GM21528 (cell line): ENCODE data around the gene SLC39A7.

Experiments
- ATAC-seq: cut with Tn5 transposase; IDR thresholded peaks from one replicate; pipeline ENCODE4 v1.9.1; 2021; ENCODE audit warnings: mild to moderate bottlenecking, moderate library complexity; ENCODE audit not compliant: unreplicated experiment, low FRiP score

The SLC39A7 gene

GRCh38 chr6:33169291-33170175 lies 31.1 kb upstream of the SLC39A7 start:
- ATAC-seq: no peak

- ATAC-seq: no peak
These were observed 30.3 kb upstream of the SLC39A7 start for GRCh38 chr6:33170176-33171015.

- ATAC-seq: no peak
These were observed 29.4 kb upstream of the SLC39A7 start for GRCh38 chr6:33171016-33171879.

DNA sequence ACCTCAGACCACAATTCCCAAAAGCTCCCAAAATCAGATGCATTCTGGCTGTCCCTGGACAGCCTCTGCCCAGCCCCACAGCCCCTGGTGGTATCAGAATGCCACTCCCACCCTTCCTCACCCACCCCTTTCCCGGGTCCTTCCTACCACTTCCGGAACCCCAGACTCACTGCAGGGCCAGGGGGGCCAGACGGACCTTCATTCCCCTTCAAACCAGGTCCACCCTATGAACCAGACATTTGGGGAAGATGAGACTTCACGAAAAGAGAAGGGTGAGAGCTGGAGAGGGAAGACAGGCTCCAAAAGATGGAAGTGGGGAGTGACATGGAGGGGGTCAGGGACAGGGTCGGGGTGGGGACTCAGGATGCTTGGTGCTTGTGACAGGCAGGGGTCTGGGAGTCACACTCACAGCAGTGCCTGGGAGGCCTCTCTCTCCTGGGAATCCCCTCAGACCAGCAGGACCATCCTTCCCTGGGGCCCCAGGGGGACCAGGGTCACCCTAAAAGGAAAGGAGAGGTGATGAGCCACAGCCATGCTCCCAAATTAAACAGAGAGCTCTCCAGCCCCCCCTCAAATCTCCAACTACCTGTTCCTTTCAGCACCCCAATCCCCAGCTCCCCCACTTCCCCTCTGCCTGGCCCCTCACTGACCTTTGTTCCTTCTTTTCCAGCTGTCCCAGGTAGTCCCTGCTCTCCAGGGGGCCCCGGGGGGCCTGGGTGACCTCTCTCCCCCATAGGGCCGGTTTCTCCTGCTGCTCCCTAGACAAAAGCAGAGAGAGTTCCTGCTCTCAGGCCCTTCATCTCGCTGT lies 28.6 kb upstream of the SLC39A7 start:
- ATAC-seq: no peak

DNA sequence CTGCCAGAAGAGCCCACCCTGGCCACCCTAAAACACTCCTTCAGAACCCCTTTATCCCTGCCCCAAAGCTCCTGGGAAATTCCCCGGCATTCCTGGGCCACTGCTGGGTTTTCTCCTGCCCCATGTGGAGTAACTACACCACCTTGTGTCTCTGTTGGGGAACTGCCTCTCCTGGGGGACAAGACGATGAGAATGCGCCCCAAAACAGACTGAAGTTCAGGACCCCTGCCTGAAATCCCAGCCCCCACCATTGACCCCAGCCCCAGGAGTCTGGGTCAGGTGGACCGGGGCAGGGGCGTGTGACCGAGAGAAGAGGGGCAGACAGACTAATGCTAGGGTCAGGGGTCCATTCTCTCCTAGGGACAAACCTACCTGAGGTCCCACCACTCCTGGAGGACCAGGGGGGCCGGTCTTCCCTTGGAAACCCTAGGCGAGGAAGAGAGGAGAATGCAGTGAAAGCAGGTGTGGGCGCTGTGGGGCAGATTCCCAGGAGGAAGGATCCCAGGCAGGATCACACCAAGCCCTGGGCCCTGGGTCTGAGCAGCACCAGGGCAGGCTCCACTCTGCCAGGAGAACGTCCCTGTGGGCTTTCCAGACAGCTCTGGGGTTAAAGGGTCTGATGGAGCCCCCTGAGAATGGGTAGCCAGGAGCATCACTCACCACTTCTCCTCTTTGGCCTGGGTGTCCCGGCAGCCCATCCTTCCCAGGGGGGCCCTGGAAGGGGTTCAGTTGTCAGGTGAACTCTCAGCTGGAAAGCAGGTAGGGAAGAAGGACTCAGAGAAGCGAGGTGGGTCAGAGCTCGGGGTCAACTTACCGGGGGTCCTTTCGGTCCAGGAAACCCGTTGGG lies 27.8 kb upstream of the SLC39A7 start:
- no peak for ATAC-seq

GRCh38 chr6:33173535-33174180 lies 27.0 kb upstream of the SLC39A7 start:
- ATAC-seq: no peak

- no peak for ATAC-seq
These were observed 25.9 kb upstream of the SLC39A7 start for GRCh38 chr6:33174784-33175183.

DNA sequence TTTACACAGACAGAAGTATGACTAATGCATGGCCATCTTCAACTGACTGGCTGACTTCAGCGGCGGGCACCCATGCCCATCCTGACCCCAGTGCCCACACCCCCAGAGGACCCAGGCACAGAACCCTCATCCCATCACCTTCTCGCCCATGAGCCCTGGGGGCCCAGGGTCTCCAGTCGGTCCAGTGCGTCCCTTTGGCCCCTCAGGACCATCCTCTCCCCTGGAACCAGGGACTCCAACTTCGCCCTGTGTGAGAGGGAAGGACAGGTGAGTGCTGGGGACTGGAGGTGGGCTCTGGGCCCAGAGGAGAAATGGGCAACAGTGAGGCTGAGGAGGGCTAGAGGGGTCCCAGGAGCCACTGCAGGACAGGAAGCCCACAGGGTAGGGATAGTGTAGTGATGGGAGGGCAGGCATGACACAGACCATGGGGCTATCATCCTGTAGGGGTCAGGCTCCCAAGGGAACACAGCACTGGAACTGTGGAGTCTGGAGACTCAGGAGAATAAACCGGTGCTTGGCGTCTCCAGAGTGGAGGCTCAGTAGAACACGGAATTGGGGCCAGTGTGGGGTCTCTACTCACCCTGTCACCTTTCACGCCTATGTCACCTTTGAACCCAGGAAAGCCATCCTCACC lies 25.1 kb upstream of the SLC39A7 start:
- no peak for ATAC-seq

DNA sequence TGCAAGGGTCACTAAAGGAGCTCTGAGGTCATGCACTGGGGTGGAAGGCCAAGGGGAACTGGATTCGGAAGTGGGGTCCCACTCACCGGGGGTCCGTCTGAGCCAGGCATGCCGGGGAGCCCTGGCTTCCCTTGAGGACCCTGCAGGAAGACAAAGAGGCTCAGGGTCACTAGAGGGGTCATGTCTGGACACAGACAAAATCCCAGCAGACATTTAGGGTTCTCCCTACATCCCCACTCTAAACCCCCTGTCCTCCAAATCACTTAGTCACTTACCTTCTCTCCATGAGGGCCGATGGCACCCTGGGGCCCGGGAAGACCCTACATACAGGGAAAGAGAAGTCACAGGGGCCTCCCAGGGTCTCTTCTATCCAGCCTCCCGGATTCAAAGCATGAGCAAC lies 23.8 kb upstream of the SLC39A7 start:
- no peak for ATAC-seq

- no peak for ATAC-seq
These were observed 22.9 kb upstream of the SLC39A7 start for GRCh38 chr6:33177552-33178446.

GRCh38 chr6:33178755-33179475 lies 21.8 kb upstream of the SLC39A7 start:
- no peak for ATAC-seq

- ATAC-seq: no peak
These were observed 19.5 kb upstream of the SLC39A7 start for GRCh38 chr6:33181141-33181540.

- ATAC-seq: no peak
These were observed 17.5 kb upstream of the SLC39A7 start for GRCh38 chr6:33183071-33183683.

DNA sequence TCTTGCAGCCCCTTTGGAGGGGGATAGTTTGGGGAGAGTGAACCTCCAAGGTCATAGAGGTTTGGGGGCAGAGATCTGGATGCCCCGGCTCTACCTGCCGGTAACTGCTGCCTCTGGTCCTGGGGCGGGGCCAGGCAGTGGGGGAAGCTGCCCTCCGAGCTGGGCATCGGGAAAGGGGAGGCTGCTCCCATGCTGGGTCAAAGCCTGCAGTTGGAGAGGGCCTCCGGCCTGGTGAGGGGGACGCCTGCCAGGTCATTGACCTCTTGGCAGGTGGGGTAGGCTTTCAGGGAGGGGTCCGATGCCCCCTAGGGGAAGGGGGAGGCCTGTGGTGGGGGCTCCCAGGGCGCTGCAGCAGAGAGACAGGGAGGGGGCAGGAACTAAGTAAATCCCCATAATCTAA lies 15.5 kb upstream of the SLC39A7 start:
- no peak for ATAC-seq

- ATAC-seq: no peak
These were observed 14.9 kb upstream of the SLC39A7 start for GRCh38 chr6:33185654-33186187.

GRCh38 chr6:33187809-33188208 lies 12.9 kb upstream of the SLC39A7 start:
- no peak for ATAC-seq
